HL-60 (cell line): Measurements from ENCODE around the gene SMCO4.

ENCODE experiments used
- DNase-seq, 2 experiments: peaks; one replicate each; pipeline ENCODE4 v3.0.0-alpha.2; 2010 to 2020; ENCODE audit warnings: low read depth in 1 of 2, low spot score in 1 of 2
- H3K27ac ChIP-seq: fragments of 250-450 bp; sonication (Bioruptor Pico); replicated peaks from 2 replicates; pipeline ENCODE4 v1.5.1; 2020; ENCODE audit warnings: mild to moderate bottlenecking, moderate library complexity
- H3K27me3 ChIP-seq: fragments of 250-450 bp; sonication (Bioruptor Pico); 2 replicates; pipeline ENCODE4 v1.5.1; 2021; ENCODE audit warnings: mild to moderate bottlenecking, moderate library complexity; ENCODE audit not compliant: insufficient read depth, poor library complexity, severe bottlenecking
- H3K4me3 ChIP-seq: replicated peaks from 2 replicates; pipeline ENCODE4 v1.5.1; 2011; ENCODE audit warnings: mild to moderate bottlenecking, control low read depth, low read length; ENCODE audit not compliant: insufficient read depth
- GABPA ChIP-seq: IDR thresholded peaks from 2 replicates; pipeline ENCODE4 v1.6.1; 2012; ENCODE audit warnings: low read depth
- POLR2AphosphoS5 ChIP-seq: IDR thresholded peaks from 2 replicates; pipeline ENCODE4 v1.6.1; 2012; ENCODE audit warnings: low read depth
- SPI1 ChIP-seq: IDR thresholded peaks from 2 replicates; pipeline ENCODE4 v1.6.1; 2012; ENCODE audit warnings: low read depth, mild to moderate bottlenecking, borderline replicate concordance
- TF ChIP-seq, protein P1 (sequence below): IDR thresholded peaks from one replicate; pipeline ENCODE4 v1.5.1; 2011; ENCODE audit warnings: low read length, control low read depth, inconsistent platforms; ENCODE audit not compliant: insufficient read depth
- TF ChIP-seq, protein P2 (sequence below): IDR thresholded peaks from 2 replicates; pipeline ENCODE4 v1.6.1; 2012; ENCODE audit warnings: low read depth; ENCODE audit not compliant: insufficient replicate concordance

Gene SMCO4

DNA sequence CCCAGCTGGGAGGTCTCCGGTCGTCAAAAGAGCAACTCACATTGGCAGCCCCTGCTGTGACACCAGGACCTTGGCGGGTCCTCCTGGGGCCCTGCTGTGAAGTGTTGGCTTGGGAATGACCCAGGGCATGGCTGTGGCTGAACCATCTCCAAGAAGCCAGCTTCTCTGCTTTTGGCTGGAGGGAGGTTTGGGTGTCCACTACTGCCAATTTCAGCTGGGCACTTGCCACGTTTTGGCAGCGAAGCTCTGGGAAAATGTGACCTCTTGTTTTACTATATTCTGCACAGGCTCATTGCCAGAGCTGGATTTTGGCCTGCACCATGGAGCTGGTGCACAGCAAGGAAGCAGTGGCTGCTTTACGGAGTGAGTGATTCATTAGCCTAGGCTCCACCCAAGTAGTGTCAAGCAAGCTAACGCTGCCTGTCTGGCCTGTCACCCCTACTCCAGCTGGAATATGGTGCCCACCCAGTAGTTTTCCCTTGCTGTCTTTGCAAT is 24.3 kb upstream of the SMCO4 start:
- no peak for TF ChIP-seq POLR2AphosphoS5
- no peak for TF ChIP-seq GABPA
- no peak for TF ChIP-seq SPI1
- TF ChIP-seq, protein P1, sequence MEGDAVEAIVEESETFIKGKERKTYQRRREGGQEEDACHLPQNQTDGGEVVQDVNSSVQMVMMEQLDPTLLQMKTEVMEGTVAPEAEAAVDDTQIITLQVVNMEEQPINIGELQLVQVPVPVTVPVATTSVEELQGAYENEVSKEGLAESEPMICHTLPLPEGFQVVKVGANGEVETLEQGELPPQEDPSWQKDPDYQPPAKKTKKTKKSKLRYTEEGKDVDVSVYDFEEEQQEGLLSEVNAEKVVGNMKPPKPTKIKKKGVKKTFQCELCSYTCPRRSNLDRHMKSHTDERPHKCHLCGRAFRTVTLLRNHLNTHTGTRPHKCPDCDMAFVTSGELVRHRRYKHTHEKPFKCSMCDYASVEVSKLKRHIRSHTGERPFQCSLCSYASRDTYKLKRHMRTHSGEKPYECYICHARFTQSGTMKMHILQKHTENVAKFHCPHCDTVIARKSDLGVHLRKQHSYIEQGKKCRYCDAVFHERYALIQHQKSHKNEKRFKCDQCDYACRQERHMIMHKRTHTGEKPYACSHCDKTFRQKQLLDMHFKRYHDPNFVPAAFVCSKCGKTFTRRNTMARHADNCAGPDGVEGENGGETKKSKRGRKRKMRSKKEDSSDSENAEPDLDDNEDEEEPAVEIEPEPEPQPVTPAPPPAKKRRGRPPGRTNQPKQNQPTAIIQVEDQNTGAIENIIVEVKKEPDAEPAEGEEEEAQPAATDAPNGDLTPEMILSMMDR: no peak
- TF ChIP-seq, protein P2, sequence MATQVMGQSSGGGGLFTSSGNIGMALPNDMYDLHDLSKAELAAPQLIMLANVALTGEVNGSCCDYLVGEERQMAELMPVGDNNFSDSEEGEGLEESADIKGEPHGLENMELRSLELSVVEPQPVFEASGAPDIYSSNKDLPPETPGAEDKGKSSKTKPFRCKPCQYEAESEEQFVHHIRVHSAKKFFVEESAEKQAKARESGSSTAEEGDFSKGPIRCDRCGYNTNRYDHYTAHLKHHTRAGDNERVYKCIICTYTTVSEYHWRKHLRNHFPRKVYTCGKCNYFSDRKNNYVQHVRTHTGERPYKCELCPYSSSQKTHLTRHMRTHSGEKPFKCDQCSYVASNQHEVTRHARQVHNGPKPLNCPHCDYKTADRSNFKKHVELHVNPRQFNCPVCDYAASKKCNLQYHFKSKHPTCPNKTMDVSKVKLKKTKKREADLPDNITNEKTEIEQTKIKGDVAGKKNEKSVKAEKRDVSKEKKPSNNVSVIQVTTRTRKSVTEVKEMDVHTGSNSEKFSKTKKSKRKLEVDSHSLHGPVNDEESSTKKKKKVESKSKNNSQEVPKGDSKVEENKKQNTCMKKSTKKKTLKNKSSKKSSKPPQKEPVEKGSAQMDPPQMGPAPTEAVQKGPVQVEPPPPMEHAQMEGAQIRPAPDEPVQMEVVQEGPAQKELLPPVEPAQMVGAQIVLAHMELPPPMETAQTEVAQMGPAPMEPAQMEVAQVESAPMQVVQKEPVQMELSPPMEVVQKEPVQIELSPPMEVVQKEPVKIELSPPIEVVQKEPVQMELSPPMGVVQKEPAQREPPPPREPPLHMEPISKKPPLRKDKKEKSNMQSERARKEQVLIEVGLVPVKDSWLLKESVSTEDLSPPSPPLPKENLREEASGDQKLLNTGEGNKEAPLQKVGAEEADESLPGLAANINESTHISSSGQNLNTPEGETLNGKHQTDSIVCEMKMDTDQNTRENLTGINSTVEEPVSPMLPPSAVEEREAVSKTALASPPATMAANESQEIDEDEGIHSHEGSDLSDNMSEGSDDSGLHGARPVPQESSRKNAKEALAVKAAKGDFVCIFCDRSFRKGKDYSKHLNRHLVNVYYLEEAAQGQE: no peak
- H3K27me3 ChIP-seq: no peaks in the 10 kb centered on the region
- no peak for DNase-seq
- no peak overlapping the region for H3K4me3 ChIP-seq
- no peak overlapping the region for H3K27ac ChIP-seq

DNA sequence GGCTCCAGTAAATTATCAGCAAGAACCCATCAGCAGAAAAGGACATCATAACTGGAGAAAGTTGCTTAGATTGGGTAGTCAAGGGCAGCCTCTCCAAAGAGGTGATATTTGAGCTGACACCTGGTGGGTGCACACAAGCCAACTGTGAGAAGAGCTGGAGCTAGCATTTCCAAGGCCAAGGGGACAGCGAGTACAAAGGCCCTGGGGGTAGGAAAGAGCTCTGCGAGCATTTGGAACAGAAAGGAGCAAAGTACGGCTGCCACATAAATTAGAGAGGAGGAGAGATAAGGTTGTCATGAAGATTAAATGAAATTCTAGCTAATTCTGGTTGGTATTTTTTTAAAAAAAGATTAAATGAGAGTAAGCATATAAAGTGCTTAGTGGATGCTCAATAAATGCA is 21.7 kb upstream of the SMCO4 start:
- Histone ChIP-seq H3K4me3 (no peak overlapping the region), H3K27ac (no peak overlapping the region), H3K27me3 (no peaks in the 10 kb centered on the region)
- DNase-seq: no peak
- TF ChIP-seq POLR2AphosphoS5 (no peak), GABPA (no peak), SPI1 (no peak)
- TF ChIP-seq, protein P2: no peak
- TF ChIP-seq, protein P1: no peak

DNA sequence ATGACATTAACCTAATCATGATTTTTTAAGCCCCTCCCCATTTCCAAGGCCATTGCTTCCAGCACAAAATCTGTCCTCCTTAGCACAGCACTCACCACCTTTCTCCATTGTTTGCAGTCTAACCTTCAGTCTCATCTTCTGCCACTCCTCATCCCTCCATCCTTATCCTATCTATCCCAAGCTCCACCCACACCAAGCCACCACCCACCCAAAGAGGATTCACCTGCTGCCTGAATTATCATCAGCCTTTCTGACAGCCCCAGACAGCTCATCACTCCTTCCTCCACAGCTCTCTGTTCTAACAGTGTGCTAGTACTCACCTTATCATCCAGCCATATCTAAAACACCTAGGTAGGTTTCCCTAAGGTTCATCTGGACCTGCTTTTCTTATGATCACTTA is 20.7 kb upstream of the SMCO4 start:
- no peak for TF ChIP-seq GABPA
- Histone ChIP-seq H3K27me3 (no peaks in the 10 kb centered on the region), H3K4me3 (no peak overlapping the region), H3K27ac (no peak overlapping the region)
- DNase-seq: no peak

DNA sequence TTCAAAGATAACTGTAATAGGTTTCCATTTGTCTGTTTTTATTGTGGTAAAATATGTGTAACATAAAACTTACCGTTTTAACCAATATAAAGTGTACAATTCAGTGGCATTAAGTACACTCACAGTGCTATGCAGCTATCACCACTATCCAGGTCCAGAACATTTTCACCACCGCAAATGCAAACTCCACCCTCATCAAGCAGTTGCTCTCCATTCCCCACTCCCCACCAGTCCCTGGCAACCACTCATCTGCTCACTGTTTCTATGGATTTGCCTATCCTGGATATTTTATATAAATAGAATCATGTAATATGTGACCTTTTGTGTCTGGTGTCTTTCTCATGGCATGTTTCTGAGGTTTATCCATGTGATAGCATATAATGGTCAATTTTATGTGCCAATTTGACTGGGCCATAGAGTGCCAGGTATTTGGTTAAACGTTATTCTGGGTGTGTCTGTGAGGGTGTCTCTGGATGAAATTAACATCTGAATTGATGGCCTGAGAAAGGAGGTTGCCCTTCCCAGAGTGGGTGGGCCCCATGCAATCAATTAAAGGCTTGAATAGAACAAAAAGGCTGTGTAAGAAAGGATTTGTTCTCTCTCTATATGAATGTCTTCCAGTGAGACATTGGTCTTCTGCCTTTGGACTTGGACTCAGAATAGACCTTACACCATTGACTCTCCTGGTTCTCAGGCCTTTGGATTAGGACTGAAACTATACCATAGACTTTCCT is 17.2 kb upstream of the SMCO4 start:
- Histone ChIP-seq H3K27me3 (no peaks in the 10 kb centered on the region), H3K27ac (no peak overlapping the region), H3K4me3 (no peak overlapping the region)
- TF ChIP-seq, protein P2: no peak
- TF ChIP-seq POLR2AphosphoS5: no peak
- TF ChIP-seq, protein P1: no peak
- no peak for DNase-seq
